ENCODE results near the gene PRKG1.

Gene PRKG1

GRCh38 chr10:51075043-51075872 is 971 bp downstream of the PRKG1 start:
- DNase-seq = no peak
- in situ Hi-C loops (cut with MboI; ENCODE audit: low pct_unique_long_range_greater_than_20kb, low sequenced_read_pairs) = no loop called here

GRCh38 chr10:51075873-51076229 is 1.6 kb downstream of the PRKG1 start:
- DNase-seq = no peak
- in situ Hi-C loops (cut with MboI; ENCODE audit: low pct_unique_long_range_greater_than_20kb, low sequenced_read_pairs) = no loop called here

- in situ Hi-C loops (cut with MboI; ENCODE audit: low pct_unique_long_range_greater_than_20kb, low sequenced_read_pairs) = no loop called here
- DNase-seq = no peak
Measured at GRCh38 chr10:51076299-51076841, 2.1 kb downstream of the PRKG1 start.

- no peak for DNase-seq
- in situ Hi-C loops (cut with MboI; ENCODE audit: low pct_unique_long_range_greater_than_20kb, low sequenced_read_pairs) = no loop called here
Measured at GRCh38 chr10:51077074-51077473, 2.8 kb downstream of the PRKG1 start.

- no peak for DNase-seq
- in situ Hi-C loops (cut with MboI; ENCODE audit: low pct_unique_long_range_greater_than_20kb, low sequenced_read_pairs) = no loop called here
Measured at GRCh38 chr10:51077507-51077906, 3.2 kb downstream of the PRKG1 start.

- in situ Hi-C loops (cut with MboI; ENCODE audit: low pct_unique_long_range_greater_than_20kb, low sequenced_read_pairs) = no loop called here
- no peak for DNase-seq
Measured at GRCh38 chr10:51079331-51079730, 5.0 kb downstream of the PRKG1 start.

GRCh38 chr10:51079766-51080165 is 5.5 kb downstream of the PRKG1 start:
- DNase-seq = no peak
- in situ Hi-C loops (cut with MboI; ENCODE audit: low pct_unique_long_range_greater_than_20kb, low sequenced_read_pairs) = no loop called here

- no peak for DNase-seq
- in situ Hi-C loops (cut with MboI; ENCODE audit: low pct_unique_long_range_greater_than_20kb, low sequenced_read_pairs) = no loop called here
Measured at GRCh38 chr10:51080311-51081006, 6.2 kb downstream of the PRKG1 start.

GRCh38 chr10:51082857-51083256 is 8.6 kb downstream of the PRKG1 start:
- DNase-seq = no peak

GRCh38 chr10:51083356-51083853 is 9.1 kb downstream of the PRKG1 start:
- in situ Hi-C loops (cut with MboI; ENCODE audit: low pct_unique_long_range_greater_than_20kb, low sequenced_read_pairs) = no loop called here
- no peak for DNase-seq

More at GRCh38 chr10:51082857-51083256, 8.6 kb downstream of the PRKG1 start:
- in situ Hi-C loops (cut with MboI; ENCODE audit: low pct_unique_long_range_greater_than_20kb, low sequenced_read_pairs) = no loop called here

GRCh38 chr10:51085204-51085603 is 10.9 kb downstream of the PRKG1 start:
- in situ Hi-C loops (cut with MboI; ENCODE audit: low pct_unique_long_range_greater_than_20kb, low sequenced_read_pairs) = no loop called here
- DNase-seq = no peak

GRCh38 chr10:51086710-51087109 is 12.4 kb downstream of the PRKG1 start:
- in situ Hi-C loops (cut with MboI; ENCODE audit: low pct_unique_long_range_greater_than_20kb, low sequenced_read_pairs) = no loop called here

GRCh38 chr10:51087114-51087513 is 12.8 kb downstream of the PRKG1 start:
- in situ Hi-C loops (cut with MboI; ENCODE audit: low pct_unique_long_range_greater_than_20kb, low sequenced_read_pairs) = no loop called here
- no peak for DNase-seq

More at GRCh38 chr10:51086710-51087109, 12.4 kb downstream of the PRKG1 start:
- no peak for DNase-seq

GRCh38 chr10:51090190-51090589 is 15.9 kb downstream of the PRKG1 start:
- DNase-seq = no peak
- in situ Hi-C loops (cut with MboI; ENCODE audit: low pct_unique_long_range_greater_than_20kb, low sequenced_read_pairs) = no loop called here

- in situ Hi-C loops (cut with MboI; ENCODE audit: low pct_unique_long_range_greater_than_20kb, low sequenced_read_pairs) = no loop called here
- no peak for DNase-seq
Measured at GRCh38 chr10:51092402-51092801, 18.1 kb downstream of the PRKG1 start.

- no peak for DNase-seq
- in situ Hi-C loops (cut with MboI; ENCODE audit: low pct_unique_long_range_greater_than_20kb, low sequenced_read_pairs) = no loop called here
Measured at GRCh38 chr10:51095444-51095843, 21.2 kb downstream of the PRKG1 start.

- in situ Hi-C loops (cut with MboI; ENCODE audit: low pct_unique_long_range_greater_than_20kb, low sequenced_read_pairs) = no loop called here
- no peak for DNase-seq
Measured at GRCh38 chr10:51097546-51097945, 23.3 kb downstream of the PRKG1 start.

- DNase-seq = no peak
- in situ Hi-C loops (cut with MboI; ENCODE audit: low pct_unique_long_range_greater_than_20kb, low sequenced_read_pairs) = no loop called here
Measured at GRCh38 chr10:51100221-51100620, 25.9 kb downstream of the PRKG1 start.

GRCh38 chr10:51103554-51104217 is 29.4 kb downstream of the PRKG1 start:
- in situ Hi-C loops (cut with MboI; ENCODE audit: low pct_unique_long_range_greater_than_20kb, low sequenced_read_pairs) = no loop called here
- no peak for DNase-seq

Data from KBM-7 (cell line).